ENCODE data around the gene BLOC1S2.
"Not testable (repeated sequence)": the region's sequence is repeated elsewhere in the genome, so short reads cannot be mapped to it uniquely, and the experiment has no call there.

Gene BLOC1S2

DNA sequence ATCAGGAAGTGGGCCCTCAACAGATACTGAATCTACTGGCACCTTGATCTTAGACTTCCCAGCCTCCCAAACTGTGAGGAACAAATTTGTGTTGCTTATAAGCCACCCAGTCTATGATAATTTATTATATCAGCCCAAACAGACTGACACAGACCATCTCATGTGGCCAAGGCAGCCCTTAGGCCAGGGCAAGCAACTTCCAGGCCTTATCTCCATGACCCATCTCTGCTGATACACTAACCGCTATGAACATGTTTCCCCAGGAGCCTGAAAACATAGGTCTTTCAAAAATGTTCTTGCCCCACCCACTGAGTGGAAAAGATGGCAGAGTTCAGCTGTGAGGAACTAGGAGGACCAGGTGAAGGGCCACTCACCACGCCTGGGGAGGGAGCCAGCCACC is 3.2 kb upstream of the BLOC1S2 start:
- no peak for FAIRE-seq

DNA sequence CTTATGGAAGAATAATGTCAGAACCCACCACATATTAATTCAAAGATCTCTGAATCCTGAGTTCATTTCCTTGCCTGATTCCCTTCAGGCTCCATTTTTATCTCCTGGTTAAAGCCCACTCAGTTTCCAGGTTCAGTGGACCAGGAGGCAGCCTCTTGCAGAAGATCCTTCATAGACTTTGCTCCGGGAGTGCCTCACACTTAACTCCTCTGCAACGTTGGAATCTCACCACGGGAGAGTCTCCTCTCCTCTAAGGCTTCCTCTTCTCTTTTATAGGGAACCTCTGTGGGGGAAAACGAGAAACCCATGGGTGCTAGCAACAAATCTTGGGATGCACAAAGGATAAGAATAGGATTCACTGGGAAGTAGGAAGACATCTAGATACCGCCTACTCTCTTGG is 1.7 kb upstream of the BLOC1S2 start:
- FAIRE-seq = no peak

DNA sequence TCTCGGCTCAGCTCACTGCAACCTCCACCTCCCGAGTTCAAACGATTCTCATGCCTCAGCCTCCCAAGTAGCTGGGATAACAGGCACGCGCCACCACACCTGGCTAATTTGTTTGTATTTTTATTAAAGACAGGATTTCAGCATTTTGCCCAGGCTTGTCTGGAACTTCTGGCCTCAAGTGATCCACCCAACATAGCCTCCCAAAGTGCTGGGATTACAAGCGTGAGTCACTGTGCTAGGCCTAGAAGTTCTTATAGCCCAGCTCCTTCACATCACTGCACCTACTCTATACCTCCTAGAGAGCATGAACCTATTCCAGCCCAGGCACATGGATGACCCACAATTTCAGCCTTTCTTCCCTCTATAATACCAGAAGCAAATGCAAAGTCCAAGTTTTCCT is 1.3 kb upstream of the BLOC1S2 start:
- no peak for FAIRE-seq

GRCh38 chr10:100285326-100285725 is 1.2 kb downstream of the BLOC1S2 start:
- not testable (repeated sequence) for FAIRE-seq

- FAIRE-seq = no peak
These were observed 3.6 kb downstream of the BLOC1S2 start for GRCh38 chr10:100282907-100283306.

- not testable (repeated sequence) for FAIRE-seq
These were observed 9.5 kb downstream of the BLOC1S2 start for GRCh38 chr10:100276971-100277370.

DNA sequence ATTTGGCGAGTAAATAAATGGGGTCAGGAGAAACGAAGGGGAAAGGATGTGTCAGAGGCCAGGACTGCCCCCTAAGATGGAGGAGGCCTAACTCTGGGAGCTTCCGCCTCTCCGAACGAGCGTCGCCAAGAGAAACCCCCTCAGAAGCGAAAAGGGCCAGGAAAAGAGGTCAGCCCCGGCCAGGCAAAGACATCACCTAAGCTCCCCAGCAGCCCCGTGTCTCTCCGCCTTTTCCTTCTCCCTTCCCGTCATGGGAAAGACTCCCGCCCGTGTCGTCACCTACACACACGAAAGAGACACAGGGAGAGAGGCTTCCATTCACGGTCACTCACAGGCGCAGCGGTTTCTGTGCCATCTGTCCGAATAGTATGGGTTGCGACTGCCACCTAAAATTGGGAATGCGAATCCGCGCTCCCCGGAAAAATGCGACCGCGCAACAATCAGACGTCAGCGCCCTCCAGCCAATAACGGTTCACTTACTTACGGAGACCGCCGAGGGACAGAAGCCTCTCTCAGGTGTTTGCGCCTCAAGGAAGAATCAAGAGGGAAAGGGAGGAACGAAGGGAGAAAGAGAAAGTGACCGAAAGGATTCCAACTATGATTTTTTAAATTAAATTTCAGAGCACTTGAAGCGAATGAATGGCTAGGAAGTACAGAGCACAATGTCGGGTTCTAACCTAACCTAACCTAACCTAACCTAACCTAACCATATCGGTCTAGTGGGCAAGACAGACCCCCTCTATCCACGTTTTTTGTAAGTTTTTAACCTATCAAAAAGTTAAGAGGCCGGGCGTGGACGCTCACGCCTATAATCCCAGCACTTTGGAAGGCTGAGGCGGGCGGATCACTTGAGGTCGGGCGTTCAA is 19.0 kb downstream of the BLOC1S2 start, which contains the start of gene CWF19L1:
CWF19L1 (minus strand) TSS at position 400 of the 866 bp plus-strand sequence; CDS start at position 355, 45 bp downstream.
- FAIRE-seq = peak; percentile 98

DNA sequence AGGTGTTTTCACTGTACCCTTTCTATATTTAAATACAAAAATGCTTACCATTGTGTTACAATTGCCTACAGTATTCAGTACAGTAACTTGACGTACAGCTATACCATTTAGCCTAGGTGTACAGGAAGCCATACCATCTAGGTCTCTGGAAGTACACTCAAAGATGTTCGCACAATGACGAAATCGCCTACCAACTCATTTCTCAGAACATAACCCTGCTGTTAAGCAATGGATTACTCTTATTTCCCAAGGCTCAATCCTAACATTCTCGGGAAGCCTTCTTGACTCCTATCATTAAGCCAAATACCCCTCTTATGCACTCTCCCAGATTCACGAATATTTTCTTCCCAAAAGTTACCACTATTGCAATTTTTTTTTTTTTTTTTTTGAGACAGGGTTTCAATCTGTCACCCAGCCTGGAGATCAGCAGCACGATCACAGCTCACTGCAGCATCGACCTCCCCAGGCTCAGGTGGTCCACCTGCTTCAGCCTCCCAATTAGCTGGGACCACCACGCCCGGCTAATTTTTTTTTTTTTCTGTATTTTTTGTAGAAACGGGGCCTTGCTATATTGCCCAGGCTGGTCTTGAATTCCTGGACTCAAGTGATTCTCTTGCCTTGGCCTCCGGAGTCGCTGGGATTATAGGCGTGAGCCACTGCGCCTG is 20.5 kb downstream of the BLOC1S2 start:
- FAIRE-seq = no peak

GRCh38 chr10:100254191-100254590 is 32.3 kb downstream of the BLOC1S2 start:
- no peak for FAIRE-seq

- FAIRE-seq = no peak
These were observed 33.4 kb downstream of the BLOC1S2 start for GRCh38 chr10:100253041-100253440.

- FAIRE-seq = no peak
These were observed 37.7 kb downstream of the BLOC1S2 start for GRCh38 chr10:100248820-100249219.

- FAIRE-seq = no peak
These were observed 40.8 kb downstream of the BLOC1S2 start for GRCh38 chr10:100245484-100246220.

DNA sequence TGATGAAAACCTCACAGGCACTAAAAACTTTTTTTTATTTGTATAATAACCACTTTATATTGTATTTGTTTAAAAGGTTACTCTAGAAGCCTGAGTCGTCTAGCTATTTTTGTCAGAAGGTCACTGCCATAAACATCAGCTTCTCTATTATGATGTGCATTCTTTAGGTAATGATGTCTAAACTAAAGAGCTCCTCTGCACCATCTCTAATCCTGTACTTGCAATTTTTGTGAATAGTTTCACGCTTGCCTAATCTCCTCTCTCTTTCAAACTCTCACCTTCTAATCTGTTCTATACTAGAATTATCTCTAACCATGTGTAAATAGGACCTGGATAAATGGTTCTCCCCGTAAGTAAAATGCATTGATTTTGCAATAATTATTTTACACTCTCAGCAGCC is 46.6 kb downstream of the BLOC1S2 start:
- FAIRE-seq = no peak

DNA sequence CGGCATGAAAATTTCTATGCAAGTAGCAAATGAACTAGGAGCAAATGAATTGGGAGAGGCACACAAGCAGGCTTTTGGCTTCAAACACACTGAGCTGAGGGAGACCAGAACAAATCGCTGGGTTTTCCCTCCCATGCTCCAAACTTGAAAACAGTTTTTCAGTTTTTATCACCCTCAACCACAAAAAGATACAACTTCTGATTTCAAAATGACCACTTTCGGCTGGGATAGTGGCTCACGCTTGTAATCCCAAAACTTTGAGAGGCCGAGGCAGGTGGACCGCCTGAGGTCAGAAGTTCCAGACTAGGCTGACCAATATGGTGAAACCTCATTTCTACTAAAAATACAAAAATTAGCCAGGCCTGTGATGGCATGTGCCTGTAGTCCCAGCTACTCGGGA is 48.1 kb downstream of the BLOC1S2 start:
- FAIRE-seq = no peak

DNA sequence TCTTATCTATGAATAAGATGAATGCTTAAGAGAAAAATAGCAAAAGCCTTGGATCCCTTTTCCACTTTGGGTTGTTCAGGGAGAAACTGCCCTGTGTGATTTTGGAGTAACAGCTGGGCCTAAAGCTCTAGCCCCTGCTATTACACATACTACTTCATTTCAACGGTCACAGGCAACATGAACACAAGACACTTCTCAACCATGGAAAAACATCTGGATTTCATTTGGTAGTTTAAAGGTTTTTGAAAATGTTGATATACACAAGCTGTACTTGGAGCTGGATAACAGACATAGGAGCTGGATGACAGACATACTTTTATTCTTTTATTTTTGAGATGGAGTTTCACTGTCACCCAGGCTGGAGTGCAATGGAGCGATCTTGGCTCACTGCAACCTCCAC is 54.4 kb downstream of the BLOC1S2 start:
- no peak for FAIRE-seq

DNA sequence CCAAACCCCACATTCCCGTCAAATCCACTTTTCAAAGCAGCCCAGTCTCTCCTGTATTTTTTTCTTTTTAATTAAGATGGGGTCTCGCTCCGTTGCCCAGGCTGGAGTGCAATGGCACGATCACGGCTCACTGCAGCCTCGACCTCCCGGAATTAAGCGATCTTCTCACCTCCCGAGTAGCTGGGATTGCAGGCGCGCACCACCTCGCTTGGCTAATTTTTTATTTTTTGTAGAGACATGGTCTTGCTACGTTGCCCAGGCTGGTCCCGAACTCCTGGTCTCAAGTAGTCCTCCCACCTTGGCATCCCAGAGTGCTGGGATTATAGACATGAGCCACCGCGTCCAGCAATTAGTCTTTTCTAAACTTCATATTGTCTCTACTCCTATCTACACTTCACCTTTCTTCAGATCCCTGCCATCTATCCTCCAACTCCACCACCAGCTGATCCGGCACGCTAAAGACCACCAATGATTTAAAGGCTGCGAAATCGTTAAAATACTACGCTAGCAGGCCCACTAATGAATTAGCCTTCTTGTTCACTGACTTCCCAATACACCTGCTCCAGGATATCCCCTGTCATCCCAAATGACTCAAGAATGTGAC is 56.6 kb downstream of the BLOC1S2 start:
- no peak for FAIRE-seq

GRCh38 chr10:100223879-100224278 is 62.6 kb downstream of the BLOC1S2 start:
- no peak for FAIRE-seq
